Measurements from ENCODE around the gene MAGI1.
A peak's percentile ranks its signal among the peaks of the same experiment; 100 is the strongest.

Gene MAGI1

DNA sequence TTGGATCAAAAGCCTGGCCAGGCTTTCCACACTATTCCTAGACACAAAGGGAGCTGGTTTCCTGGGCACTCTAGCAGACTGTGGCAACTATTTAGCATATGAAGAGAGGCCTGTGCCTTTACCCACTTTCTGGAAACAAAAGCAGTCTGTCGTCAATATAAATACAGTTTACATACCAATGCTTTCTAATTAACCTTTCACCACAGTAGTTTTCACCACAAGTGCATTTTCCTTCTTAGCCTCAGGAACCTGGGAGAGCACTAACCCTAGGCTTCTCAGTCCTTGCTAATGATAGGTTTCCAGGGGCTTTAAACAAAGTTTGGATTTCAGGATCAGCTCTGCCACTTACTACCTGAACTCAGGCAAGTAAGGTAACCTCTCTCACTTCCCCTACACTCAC is 499.1 kb downstream of the MAGI1 start:
- DNase-seq (ENCODE audit: low read depth, low spot score) = peak; percentile 68
- H3K4me1 ChIP-seq (ENCODE audit: control insufficient read depth, insufficient read depth, low read length) = peaks cover 10% of the 10 kb centered on the region

GRCh38 chr3:65538101-65538500 is 500.6 kb downstream of the MAGI1 start:
- Histone ChIP-seq H3K9me3 (ENCODE audit: control insufficient read depth, insufficient read depth, low read length) (no peaks in the 10 kb centered on the region), H3K36me3 (ENCODE audit: control insufficient read depth, insufficient read depth, low read length) (no peaks in the 10 kb centered on the region), H3K4me1 (ENCODE audit: control insufficient read depth, insufficient read depth, low read length) (peaks cover 10% of the 10 kb centered on the region), H3K27me3 (ENCODE audit: control insufficient read depth, insufficient read depth, low read length) (no peaks in the 10 kb centered on the region), H3K27ac (ENCODE audit: low read length) (no peak overlapping the region), H3K4me3 (ENCODE audit: low read length) (no peak overlapping the region)
- no peak for DNase-seq (ENCODE audit: low read depth, low spot score)
- WGBS (ENCODE audit: insufficient coverage, insufficient read length) = no CpG with 5 or more reads among the region's 1 CpG

More for the DNA sequence above, 499.1 kb downstream of the MAGI1 start:
- Histone ChIP-seq H3K9me3 (ENCODE audit: control insufficient read depth, insufficient read depth, low read length) (no peaks in the 10 kb centered on the region), H3K27me3 (ENCODE audit: control insufficient read depth, insufficient read depth, low read length) (no peaks in the 10 kb centered on the region), H3K36me3 (ENCODE audit: control insufficient read depth, insufficient read depth, low read length) (no peaks in the 10 kb centered on the region), H3K27ac (ENCODE audit: low read length) (no peak overlapping the region), H3K4me3 (ENCODE audit: low read length) (no peak overlapping the region)
- no CpG with 5 or more reads among the region's 1 CpG for WGBS (ENCODE audit: insufficient coverage, insufficient read length)

GRCh38 chr3:65537109-65537508 is 501.6 kb downstream of the MAGI1 start:
- H3K36me3 ChIP-seq (ENCODE audit: control insufficient read depth, insufficient read depth, low read length) = no peaks in the 10 kb centered on the region
- no peaks in the 10 kb centered on the region for H3K9me3 ChIP-seq (ENCODE audit: control insufficient read depth, insufficient read depth, low read length)
- DNase-seq (ENCODE audit: low read depth, low spot score) = no peak
- no CpG with 5 or more reads among the region's 3 CpGs for WGBS (ENCODE audit: insufficient coverage, insufficient read length)
- H3K4me1 ChIP-seq (ENCODE audit: control insufficient read depth, insufficient read depth, low read length) = peaks cover 11% of the 10 kb centered on the region
- H3K4me3 ChIP-seq (ENCODE audit: low read length) = no peak overlapping the region
- no peak overlapping the region for H3K27ac ChIP-seq (ENCODE audit: low read length)
- no peaks in the 10 kb centered on the region for H3K27me3 ChIP-seq (ENCODE audit: control insufficient read depth, insufficient read depth, low read length)

GRCh38 chr3:65535260-65535659 is 503.5 kb downstream of the MAGI1 start:
- Histone ChIP-seq H3K27me3 (ENCODE audit: control insufficient read depth, insufficient read depth, low read length) (no peaks in the 10 kb centered on the region), H3K4me3 (ENCODE audit: low read length) (no peak overlapping the region), H3K4me1 (ENCODE audit: control insufficient read depth, insufficient read depth, low read length) (peaks cover 11% of the 10 kb centered on the region), H3K36me3 (ENCODE audit: control insufficient read depth, insufficient read depth, low read length) (no peaks in the 10 kb centered on the region), H3K9me3 (ENCODE audit: control insufficient read depth, insufficient read depth, low read length) (no peaks in the 10 kb centered on the region), H3K27ac (ENCODE audit: low read length) (no peak overlapping the region)
- WGBS (ENCODE audit: insufficient coverage, insufficient read length) = no CpG with 5 or more reads among the region's 2 CpGs
- DNase-seq (ENCODE audit: low read depth, low spot score) = no peak

DNA sequence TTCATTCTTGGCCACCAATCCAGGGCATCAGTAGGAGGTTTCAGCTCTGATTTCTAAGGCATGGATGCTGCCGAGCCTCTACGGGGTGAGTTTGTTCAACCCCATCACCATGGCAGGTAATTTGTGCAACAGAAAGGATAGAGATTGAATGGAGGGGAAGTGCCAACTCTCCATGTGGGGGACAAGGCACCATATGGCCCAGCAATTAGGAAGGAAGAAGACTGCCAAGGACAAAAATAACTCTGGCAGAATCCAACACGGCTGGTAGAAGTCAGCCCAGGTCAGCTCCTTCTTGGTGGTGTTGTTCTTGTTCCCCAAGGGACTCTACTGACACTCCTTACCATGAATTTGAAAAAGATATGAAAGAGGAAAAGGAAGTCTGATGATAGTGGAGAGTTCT is 503.9 kb downstream of the MAGI1 start:
- no peak for DNase-seq (ENCODE audit: low read depth, low spot score)
- H3K4me3 ChIP-seq (ENCODE audit: low read length) = no peak overlapping the region
- no peaks in the 10 kb centered on the region for H3K27me3 ChIP-seq (ENCODE audit: control insufficient read depth, insufficient read depth, low read length)
- no CpG with 5 or more reads among the region's 3 CpGs for WGBS (ENCODE audit: insufficient coverage, insufficient read length)
- no peak overlapping the region for H3K27ac ChIP-seq (ENCODE audit: low read length)
- no peaks in the 10 kb centered on the region for H3K36me3 ChIP-seq (ENCODE audit: control insufficient read depth, insufficient read depth, low read length)
- H3K4me1 ChIP-seq (ENCODE audit: control insufficient read depth, insufficient read depth, low read length) = peaks cover 11% of the 10 kb centered on the region
- no peaks in the 10 kb centered on the region for H3K9me3 ChIP-seq (ENCODE audit: control insufficient read depth, insufficient read depth, low read length)

DNA sequence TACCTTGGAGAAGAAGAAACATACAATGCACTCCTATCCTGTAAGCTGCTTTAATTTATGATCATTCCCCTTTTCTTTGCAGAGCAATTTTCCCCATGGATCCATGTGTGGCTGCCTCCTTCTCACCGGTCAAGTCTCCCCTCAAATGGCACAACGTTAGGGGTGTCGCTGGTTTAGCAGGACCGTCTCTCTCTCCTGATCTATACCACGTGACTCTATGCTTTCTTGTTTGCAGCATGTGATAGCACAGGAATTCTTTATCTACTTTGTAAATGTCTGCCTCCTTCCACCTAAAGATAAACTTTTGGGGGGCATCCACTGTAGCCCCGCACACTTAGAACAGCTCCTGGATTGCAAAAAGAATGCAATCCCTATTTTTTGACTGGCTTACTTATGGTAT is 506.0 kb downstream of the MAGI1 start:
- Histone ChIP-seq H3K4me1 (ENCODE audit: control insufficient read depth, insufficient read depth, low read length) (peaks cover 2% of the 10 kb centered on the region; the same call in 1 of the 2 replicates), H3K27ac (ENCODE audit: low read length) (no peak overlapping the region), H3K9me3 (ENCODE audit: control insufficient read depth, insufficient read depth, low read length) (no peaks in the 10 kb centered on the region), H3K4me3 (ENCODE audit: low read length) (no peak overlapping the region), H3K27me3 (ENCODE audit: control insufficient read depth, insufficient read depth, low read length) (no peaks in the 10 kb centered on the region), H3K36me3 (ENCODE audit: control insufficient read depth, insufficient read depth, low read length) (no peaks in the 10 kb centered on the region)
- no peak for DNase-seq (ENCODE audit: low read depth, low spot score)
- WGBS (ENCODE audit: insufficient coverage, insufficient read length) = no CpG with 5 or more reads among the region's 6 CpGs

GRCh38 chr3:65532215-65532614 is 506.5 kb downstream of the MAGI1 start:
- no CpG with 5 or more reads among the region's 4 CpGs for WGBS (ENCODE audit: insufficient coverage, insufficient read length)
- Histone ChIP-seq H3K36me3 (ENCODE audit: control insufficient read depth, insufficient read depth, low read length) (no peaks in the 10 kb centered on the region), H3K4me3 (ENCODE audit: low read length) (no peak overlapping the region), H3K9me3 (ENCODE audit: control insufficient read depth, insufficient read depth, low read length) (no peaks in the 10 kb centered on the region), H3K27me3 (ENCODE audit: control insufficient read depth, insufficient read depth, low read length) (no peaks in the 10 kb centered on the region), H3K27ac (ENCODE audit: low read length) (no peak overlapping the region), H3K4me1 (ENCODE audit: control insufficient read depth, insufficient read depth, low read length) (peaks cover 2% of the 10 kb centered on the region; the same call in 1 of the 2 replicates)
- DNase-seq (ENCODE audit: low read depth, low spot score) = no peak

DNA sequence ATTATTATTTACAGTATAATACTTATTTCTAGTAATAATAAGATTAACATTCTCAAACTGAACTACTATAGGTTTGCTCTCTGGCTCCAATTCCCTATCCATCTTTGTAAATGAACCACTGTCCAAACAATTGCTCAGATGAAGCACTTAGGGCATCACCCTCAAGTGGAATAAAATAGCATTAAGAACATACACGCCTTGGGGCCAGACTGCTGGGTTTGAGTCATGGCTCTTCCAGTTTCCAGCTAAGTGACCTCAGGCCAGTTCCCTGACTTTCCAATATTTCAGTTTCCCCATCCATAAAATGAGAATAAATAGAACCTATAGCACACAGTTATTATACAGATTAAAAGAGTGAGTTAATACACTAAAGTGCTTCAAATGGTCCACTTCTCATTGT is 507.2 kb downstream of the MAGI1 start:
- Histone ChIP-seq H3K27ac (ENCODE audit: low read length) (no peak overlapping the region), H3K4me3 (ENCODE audit: low read length) (no peak overlapping the region), H3K4me1 (ENCODE audit: control insufficient read depth, insufficient read depth, low read length) (peaks cover 2% of the 10 kb centered on the region; the same call in 1 of the 2 replicates), H3K36me3 (ENCODE audit: control insufficient read depth, insufficient read depth, low read length) (no peaks in the 10 kb centered on the region), H3K27me3 (ENCODE audit: control insufficient read depth, insufficient read depth, low read length) (no peaks in the 10 kb centered on the region), H3K9me3 (ENCODE audit: control insufficient read depth, insufficient read depth, low read length) (no peaks in the 10 kb centered on the region)
- no peak for DNase-seq (ENCODE audit: low read depth, low spot score)
- no CpG with 5 or more reads among the region's 1 CpG for WGBS (ENCODE audit: insufficient coverage, insufficient read length)

- DNase-seq (ENCODE audit: low read depth, low spot score) = no peak
- Histone ChIP-seq H3K9me3 (ENCODE audit: control insufficient read depth, insufficient read depth, low read length) (no peaks in the 10 kb centered on the region), H3K27me3 (ENCODE audit: control insufficient read depth, insufficient read depth, low read length) (no peaks in the 10 kb centered on the region), H3K36me3 (ENCODE audit: control insufficient read depth, insufficient read depth, low read length) (no peaks in the 10 kb centered on the region), H3K27ac (ENCODE audit: low read length) (no peak overlapping the region), H3K4me3 (ENCODE audit: low read length) (no peak overlapping the region), H3K4me1 (ENCODE audit: control insufficient read depth, insufficient read depth, low read length) (no peaks in the 10 kb centered on the region; the same call in 1 of the 2 replicates)
- no CpG with 5 or more reads among the region's 3 CpGs for WGBS (ENCODE audit: insufficient coverage, insufficient read length)
Observed at GRCh38 chr3:65526656-65527055, 512.1 kb downstream of the MAGI1 start.

- Histone ChIP-seq H3K27ac (ENCODE audit: low read length) (no peak overlapping the region), H3K9me3 (ENCODE audit: control insufficient read depth, insufficient read depth, low read length) (no peaks in the 10 kb centered on the region), H3K4me1 (ENCODE audit: control insufficient read depth, insufficient read depth, low read length) (peaks cover 4% of the 10 kb centered on the region; the same call in 1 of the 2 replicates), H3K36me3 (ENCODE audit: control insufficient read depth, insufficient read depth, low read length) (no peaks in the 10 kb centered on the region), H3K27me3 (ENCODE audit: control insufficient read depth, insufficient read depth, low read length) (no peaks in the 10 kb centered on the region), H3K4me3 (ENCODE audit: low read length) (no peak overlapping the region)
- no CpG with 5 or more reads among the region's 4 CpGs for WGBS (ENCODE audit: insufficient coverage, insufficient read length)
- no peak for DNase-seq (ENCODE audit: low read depth, low spot score)
Observed at GRCh38 chr3:65524584-65524983, 514.1 kb downstream of the MAGI1 start.

GRCh38 chr3:65523878-65524277 is 514.8 kb downstream of the MAGI1 start:
- H3K27ac ChIP-seq (ENCODE audit: low read length) = no peak overlapping the region
- H3K27me3 ChIP-seq (ENCODE audit: control insufficient read depth, insufficient read depth, low read length) = no peaks in the 10 kb centered on the region
- H3K4me3 ChIP-seq (ENCODE audit: low read length) = no peak overlapping the region
- no peaks in the 10 kb centered on the region for H3K36me3 ChIP-seq (ENCODE audit: control insufficient read depth, insufficient read depth, low read length)
- DNase-seq (ENCODE audit: low read depth, low spot score) = no peak
- H3K9me3 ChIP-seq (ENCODE audit: control insufficient read depth, insufficient read depth, low read length) = no peaks in the 10 kb centered on the region
- no CpG with 5 or more reads among the region's 4 CpGs for whole genome bisulfite sequencing (ENCODE audit: insufficient coverage, insufficient read length)
- peaks cover 4% of the 10 kb centered on the region; the same call in 1 of the 2 replicates for H3K4me1 ChIP-seq (ENCODE audit: control insufficient read depth, insufficient read depth, low read length)

All from iPS DF 6.9 (cell line).